PC-3 (cell line): ENCODE measurements around the gene SPATA31D1. TPM values are rescaled to one million over a fixed set of nuclear protein-coding genes. Genes with fewer than 3 reads are reported as not detected.

Experiments used
- ATAC-seq: fragments of 200-7000 bp; cut with Tn5 transposase; 2 replicates; pipeline ENCODE4 v1.9.1; 2020; ENCODE audit warnings: mild to moderate bottlenecking, moderate library complexity
- BruUV-seq: library from RNA; stranded (reverse); fragments of 400-500 nt; replicated peaks from 2 replicates; lab custom pipeline; 2021; lab: Mats Ljungman, UMichigan
- CTCF ChIA-PET: fragments of 300-600 bp; sonication (Branson Sonifier 250); formaldehyde crosslinking; loops from one replicate; lab custom pipeline; 2022; ENCODE audit warnings: antibody characterized with exemption; lab: Charles Lee
- POLR2A ChIA-PET: fragments of 300-600 bp; sonication (Branson Sonifier 250); formaldehyde crosslinking; loops from one replicate; lab custom pipeline; 2022; ENCODE audit warnings: antibody characterized with exemption; ENCODE audit not compliant: unreplicated experiment; lab: Charles Lee
- DNase-seq: peaks from one replicate; pipeline ENCODE4 v3.0.0-alpha.2; 2015
- H2AFZ ChIP-seq: fragments of 300-600 bp; sonication (generic); 2 replicates; pipeline ENCODE4 v1.6.0; 2016; ENCODE audit warnings: antibody characterized with exemption, low read length
- H3F3A ChIP-seq: fragments of 300-600 bp; sonication (generic); one replicate; pipeline ENCODE4 v1.6.0; 2017; ENCODE audit warnings: antibody characterized with exemption, low read length, control low read depth, mild to moderate bottlenecking; ENCODE audit not compliant: unreplicated experiment
- H3K27ac ChIP-seq: fragments of 300-600 bp; sonication (generic); 2 replicates; pipeline ENCODE4 v1.5.1; 2016; ENCODE audit warnings: mild to moderate bottlenecking, low read length
- H3K27me3 ChIP-seq: fragments of 300-600 bp; sonication (generic); 2 replicates; pipeline ENCODE4 v1.6.1; 2016; ENCODE audit warnings: low read length, mixed read lengths
- H3K36me3 ChIP-seq: fragments of 300-600 bp; sonication (generic); 2 replicates; pipeline ENCODE4 v1.6.1; 2016; ENCODE audit warnings: low read depth, mixed run types, low read length, mixed read lengths
- H3K4me1 ChIP-seq: fragments of 300-600 bp; sonication (generic); 2 replicates; pipeline ENCODE4 v1.5.1; 2016; ENCODE audit warnings: low read length; ENCODE audit not compliant: insufficient read depth
- H3K4me2 ChIP-seq: fragments of 300-600 bp; sonication (generic); 2 replicates; pipeline ENCODE4 v1.6.0; 2016; ENCODE audit warnings: low read length
- H3K4me3 ChIP-seq: fragments of 300-600 bp; sonication (generic); 2 replicates; pipeline ENCODE4 v1.5.1; 2016; ENCODE audit warnings: mild to moderate bottlenecking, low read length, mixed read lengths
- H3K79me2 ChIP-seq: fragments of 300-600 bp; sonication (generic); 2 replicates; pipeline ENCODE4 v1.6.1; 2017; ENCODE audit warnings: low read length, mixed read lengths
- H3K9ac ChIP-seq: fragments of 300-600 bp; sonication (generic); 2 replicates; pipeline ENCODE4 v1.6.0; 2016; ENCODE audit warnings: mild to moderate bottlenecking, low read length
- H3K9me2 ChIP-seq: fragments of 300-600 bp; sonication (generic); replicated peaks from 2 replicates; pipeline ENCODE4 v1.6.1; 2016; ENCODE audit warnings: mixed run types, low read length, mixed read lengths
- H3K9me3 ChIP-seq: fragments of 300-600 bp; sonication (generic); 2 replicates; pipeline ENCODE4 v1.6.1; 2016; ENCODE audit warnings: low read length, mixed read lengths
- H4K20me1 ChIP-seq: fragments of 300-600 bp; sonication (generic); 2 replicates; pipeline ENCODE4 v1.6.1; 2016; ENCODE audit warnings: low read length, mixed read lengths
- CTCF ChIP-seq: fragments of 300-600 bp; sonication (generic); conservative IDR thresholded peaks from 2 replicates; pipeline ENCODE4 v1.5.1; 2017; ENCODE audit warnings: antibody characterized with exemption, low read depth, mild to moderate bottlenecking, low read length
- EZH2 ChIP-seq: fragments of 300-600 bp; sonication (generic); IDR thresholded peaks from one replicate; pipeline ENCODE4 v1.6.1; 2017; ENCODE audit warnings: antibody characterized with exemption, mild to moderate bottlenecking, low read length; ENCODE audit not compliant: unreplicated experiment
- EZH2phosphoT487 ChIP-seq: fragments of 300-600 bp; sonication (generic); IDR thresholded peaks from 2 replicates; pipeline ENCODE4 v1.6.1; 2018; ENCODE audit warnings: mild to moderate bottlenecking, antibody characterized with exemption, low read length, borderline replicate concordance
- intact Hi-C: fragments of 100-400 bp; cut with micrococcal nuclease; formaldehyde crosslinking; loops from 2 replicates; pipeline ENCODE4 v1.9.0; 2023
- total RNA-seq: library from RNA; depleted of rRNA; stranded (reverse); fragments of >200 nt; gene quantifications from 2 replicates; pipeline ENCODE4 v1.2.3, GENCODE V29; 2014

The SPATA31D1 gene
- total RNA-seq, 1 experiment from 2014 or later: not detected

- TF ChIP-seq EZH2phosphoT487 (no peak), CTCF (no peak), EZH2 (no peak)
- H3K27ac ChIP-seq: no peak overlapping the region
- no peaks in the 10 kb centered on the region for H3K27me3 ChIP-seq
- H3K36me3 ChIP-seq: no peaks in the 10 kb centered on the region
- no peak overlapping the region for H2AFZ ChIP-seq
- no TSS peak for BruUV-seq
- H3K4me3 ChIP-seq: no peak overlapping the region
- no peaks in the 10 kb centered on the region for H3K4me1 ChIP-seq
- H4K20me1 ChIP-seq: no peaks in the 10 kb centered on the region
- no peaks in the 10 kb centered on the region for H3F3A ChIP-seq
- intact Hi-C loops: no loop called here
- no peaks in the 10 kb centered on the region for H3K9me2 ChIP-seq
- no peaks in the 10 kb centered on the region for H3K9me3 ChIP-seq
- ChIA-PET CTCF (no interaction called here), POLR2A (no interaction called here)
- DNase-seq (no peak), ATAC-seq (no peak)
- H3K9ac ChIP-seq: no peak overlapping the region
- H3K4me2 ChIP-seq: no peak overlapping the region
- H3K79me2 ChIP-seq: no peaks in the 10 kb centered on the region
Observed at GRCh38 chr9:81976351-81976750, 12.2 kb upstream of the SPATA31D1 start.

DNA sequence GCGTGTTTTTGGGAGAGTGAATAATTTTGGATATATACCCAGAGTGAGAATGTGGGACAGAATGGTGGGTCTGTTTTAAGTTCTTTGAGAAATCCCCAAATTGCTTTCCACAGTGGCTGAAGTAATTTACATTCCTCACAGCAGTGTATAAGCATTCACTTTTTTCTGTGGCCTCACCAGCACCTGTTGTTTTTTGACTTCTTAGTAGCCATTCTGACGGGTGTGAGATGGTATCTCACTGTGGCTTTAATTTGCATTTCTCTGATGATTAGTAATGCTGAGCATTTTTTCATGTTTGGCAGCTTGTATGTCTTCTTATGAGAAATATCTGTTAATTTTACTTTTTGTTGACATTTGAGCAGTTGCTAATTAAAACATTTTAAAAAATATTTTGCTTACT lies 9.4 kb upstream of the SPATA31D1 start:
- Histone ChIP-seq H3K4me1 (no peaks in the 10 kb centered on the region), H3K4me2 (no peak overlapping the region), H3K9me2 (no peaks in the 10 kb centered on the region), H3F3A (no peaks in the 10 kb centered on the region), H2AFZ (no peak overlapping the region), H3K9ac (no peak overlapping the region), H4K20me1 (no peaks in the 10 kb centered on the region), H3K79me2 (no peaks in the 10 kb centered on the region), H3K9me3 (no peaks in the 10 kb centered on the region), H3K27ac (no peak overlapping the region), H3K4me3 (no peak overlapping the region), H3K27me3 (no peaks in the 10 kb centered on the region), H3K36me3 (no peaks in the 10 kb centered on the region)
- intact Hi-C loops: no loop called here
- no peak for DNase-seq
- ChIA-PET CTCF (no interaction called here), POLR2A (no interaction called here)
- BruUV-seq: no TSS peak
- no peak for ATAC-seq
- TF ChIP-seq EZH2phosphoT487 (no peak), CTCF (no peak), EZH2 (no peak)

- ATAC-seq: no peak
- no peak for DNase-seq
- Histone ChIP-seq H3K9me3 (no peaks in the 10 kb centered on the region), H3K36me3 (no peaks in the 10 kb centered on the region), H3K27ac (no peak overlapping the region), H3F3A (no peaks in the 10 kb centered on the region), H3K4me1 (no peaks in the 10 kb centered on the region), H3K9ac (no peak overlapping the region), H3K9me2 (no peaks in the 10 kb centered on the region), H3K27me3 (no peaks in the 10 kb centered on the region), H3K4me3 (no peak overlapping the region), H4K20me1 (no peaks in the 10 kb centered on the region), H3K4me2 (no peak overlapping the region), H2AFZ (0 out of 2 replicates have a peak overlapping the region, but pooled peaks have one; percentile 18), H3K79me2 (no peaks in the 10 kb centered on the region)
- CTCF ChIA-PET: no interaction called here
- no peak for TF ChIP-seq CTCF
- no TSS peak for BruUV-seq
- POLR2A ChIA-PET: no interaction called here
- intact Hi-C loops: no loop called here
Observed at GRCh38 chr9:81980568-81980967, 8.0 kb upstream of the SPATA31D1 start.
